ENCODE data around the gene SORL1-AS1.

SORL1-AS1 gene

DNA sequence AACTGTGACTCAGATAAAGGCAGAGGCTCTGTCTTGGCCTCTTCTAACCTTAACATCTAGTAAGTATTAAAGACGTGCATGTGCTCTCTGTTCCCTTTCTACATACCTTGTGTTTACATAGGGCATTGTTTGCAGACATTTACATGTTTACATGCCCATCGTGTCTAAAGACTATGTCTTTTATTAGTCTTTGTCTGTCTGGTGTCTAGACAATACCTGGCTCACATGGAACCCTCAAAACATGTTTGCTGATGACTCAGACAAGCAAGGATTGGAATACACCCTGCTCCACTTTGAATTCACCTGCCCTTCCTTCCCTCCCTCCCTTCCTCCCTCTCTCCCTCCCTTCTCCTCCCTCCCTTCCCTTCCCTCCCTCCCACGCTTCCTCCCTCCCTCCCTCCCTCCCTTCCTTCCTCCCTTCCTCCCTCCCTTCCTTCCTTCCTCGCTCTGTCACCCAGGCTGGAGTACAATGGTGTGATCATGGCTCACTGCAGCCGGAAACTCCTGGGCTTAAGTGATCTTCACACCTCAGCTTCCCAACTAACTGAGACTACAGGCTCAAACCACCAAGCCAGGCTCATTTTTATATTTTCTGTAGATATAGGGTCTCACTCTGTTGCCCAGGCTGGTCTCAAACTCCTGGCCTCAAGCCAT is 23.7 kb upstream of the SORL1-AS1 start:
- no peak for DNase-seq (ENCODE audit: low spot score)

DNA sequence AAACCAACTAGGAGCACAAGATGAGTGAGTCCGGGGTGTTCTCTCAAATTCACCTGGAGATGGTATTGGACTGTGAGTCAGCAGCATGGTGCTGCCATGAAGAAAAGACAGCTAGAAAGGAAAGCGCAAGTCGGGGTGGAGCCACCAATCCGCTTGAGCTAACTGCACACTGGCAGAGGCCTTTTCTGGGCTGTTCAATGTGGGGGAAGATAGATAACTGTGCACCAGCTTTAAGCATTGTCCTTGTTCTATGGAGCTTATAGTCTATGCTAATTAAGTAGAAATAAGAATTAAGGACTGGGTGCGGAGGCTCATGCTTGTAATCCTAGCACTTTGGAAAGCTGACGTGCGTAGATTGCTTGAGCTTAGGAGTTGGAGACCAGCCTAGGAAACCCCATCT is 21.9 kb upstream of the SORL1-AS1 start:
- DNase-seq (ENCODE audit: low spot score) = no peak

DNA sequence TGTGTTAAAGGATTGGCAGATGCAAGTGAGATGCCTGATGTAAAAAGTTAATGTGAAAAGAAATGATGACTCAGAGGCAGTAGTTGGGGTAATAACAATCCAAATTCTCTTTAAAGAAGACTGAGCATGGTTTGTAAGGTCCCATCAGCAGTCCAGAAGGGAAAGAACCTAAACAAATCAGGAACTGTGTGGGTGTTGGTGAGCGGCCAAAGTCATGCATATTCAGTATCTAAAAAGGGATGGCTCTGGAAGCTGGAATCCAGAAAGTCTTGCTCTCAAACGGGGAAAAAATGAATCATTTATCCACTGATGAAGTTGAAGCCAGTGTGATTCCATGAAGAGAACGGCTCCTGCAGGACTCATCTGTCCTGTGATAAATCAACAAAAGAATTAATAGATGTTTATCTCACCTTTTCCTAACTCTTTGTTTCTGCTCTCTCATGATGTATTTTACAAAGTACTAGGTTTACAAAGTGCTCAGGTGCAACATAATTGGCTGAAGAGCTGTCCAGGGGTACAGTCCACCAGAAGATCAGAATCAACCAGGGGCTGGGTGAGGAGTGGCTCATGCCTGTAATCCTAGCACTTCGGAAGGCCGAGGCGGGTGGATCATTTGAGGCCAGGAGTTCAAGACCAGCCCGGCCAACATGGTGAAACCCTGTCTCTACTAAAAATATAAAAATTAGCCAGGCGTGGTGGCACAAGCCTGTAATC is 20.5 kb upstream of the SORL1-AS1 start:
- no peak for DNase-seq (ENCODE audit: low spot score)

DNA sequence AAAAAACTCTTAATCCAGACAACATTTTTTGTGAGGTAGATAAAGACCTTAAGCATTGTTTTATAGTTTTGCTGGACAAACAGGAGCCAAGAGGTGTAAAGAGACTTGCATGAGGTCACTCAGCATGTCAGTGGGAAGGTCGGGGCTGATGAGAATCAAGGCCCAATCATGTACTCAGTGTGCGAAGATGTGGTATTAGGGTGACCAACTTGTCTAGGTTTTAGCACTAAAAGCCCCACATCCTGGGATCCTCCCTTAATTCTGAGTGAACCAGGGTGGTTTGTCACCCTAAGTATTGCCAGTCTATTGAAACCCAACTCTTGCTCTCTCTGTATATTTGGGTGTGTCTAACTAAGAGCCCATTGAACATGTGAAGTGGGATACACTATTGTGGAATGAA is 19.5 kb upstream of the SORL1-AS1 start:
- DNase-seq (ENCODE audit: low spot score) = no peak

GRCh38 chr11:121471167-121471566 is 18.4 kb upstream of the SORL1-AS1 start:
- no peak for DNase-seq (ENCODE audit: low spot score)

DNA sequence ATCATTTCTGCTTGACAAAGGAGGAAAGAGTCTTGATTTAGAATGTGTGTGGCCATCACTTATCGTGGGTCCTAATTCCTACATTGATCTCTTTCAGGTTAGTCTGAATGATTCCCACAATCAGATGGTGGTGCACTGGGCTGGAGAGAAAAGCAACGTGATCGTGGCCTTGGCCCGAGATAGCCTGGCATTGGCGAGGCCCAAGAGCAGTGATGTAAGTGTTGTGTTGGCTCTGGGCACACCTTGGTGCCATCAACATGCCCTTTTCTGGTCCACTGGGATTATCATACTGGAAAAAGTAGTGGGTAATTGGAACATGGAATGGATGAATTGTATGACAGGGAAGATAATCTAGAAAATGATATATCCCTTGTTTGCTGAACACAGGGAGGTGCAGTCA is 17.1 kb upstream of the SORL1-AS1 start:
- DNase-seq (ENCODE audit: low spot score) = no peak

DNA sequence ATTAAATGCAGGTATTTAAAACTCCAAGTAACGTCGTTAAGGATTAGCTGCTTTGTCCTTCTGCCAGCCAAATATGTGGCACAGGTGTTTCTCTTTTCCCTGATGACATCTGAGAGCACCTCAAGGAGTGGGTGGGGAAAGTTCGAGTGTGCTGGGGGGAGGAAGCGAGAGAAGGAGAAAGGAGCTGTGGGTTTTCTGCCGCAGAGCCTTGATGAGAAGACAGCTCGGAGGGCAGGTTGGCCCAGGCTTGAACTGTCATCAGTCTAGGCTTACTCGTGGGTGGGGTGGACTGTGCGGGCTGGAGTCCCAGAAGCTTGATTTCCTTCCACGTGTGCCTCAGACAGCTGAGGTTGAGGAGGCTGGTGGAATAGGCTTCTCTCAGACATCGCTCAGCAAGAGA is 15.2 kb upstream of the SORL1-AS1 start:
- no peak for DNase-seq (ENCODE audit: low spot score)

DNA sequence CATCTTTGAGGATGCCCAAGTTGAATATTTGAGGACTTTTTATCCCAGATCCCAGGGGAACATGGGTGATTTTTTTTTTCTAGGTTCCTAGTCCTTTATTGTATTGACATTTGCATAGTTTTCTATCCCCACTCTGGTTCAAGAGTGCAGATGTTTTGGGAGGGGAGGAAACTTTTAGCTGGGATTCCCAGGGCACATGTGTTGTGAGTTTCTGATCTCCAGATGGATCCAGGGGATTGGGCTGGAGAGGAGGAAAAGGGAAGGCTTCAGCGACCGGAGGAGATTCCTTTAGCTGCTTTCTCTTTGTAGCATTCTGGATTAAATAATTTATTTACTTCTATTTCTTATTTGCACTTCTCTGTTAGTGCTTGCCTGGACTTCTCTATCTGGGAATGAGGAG is 14.7 kb upstream of the SORL1-AS1 start:
- DNase-seq (ENCODE audit: low spot score) = no peak

GRCh38 chr11:121466063-121466794 is 13.5 kb upstream of the SORL1-AS1 start:
- no peak for DNase-seq (ENCODE audit: low spot score)

DNA sequence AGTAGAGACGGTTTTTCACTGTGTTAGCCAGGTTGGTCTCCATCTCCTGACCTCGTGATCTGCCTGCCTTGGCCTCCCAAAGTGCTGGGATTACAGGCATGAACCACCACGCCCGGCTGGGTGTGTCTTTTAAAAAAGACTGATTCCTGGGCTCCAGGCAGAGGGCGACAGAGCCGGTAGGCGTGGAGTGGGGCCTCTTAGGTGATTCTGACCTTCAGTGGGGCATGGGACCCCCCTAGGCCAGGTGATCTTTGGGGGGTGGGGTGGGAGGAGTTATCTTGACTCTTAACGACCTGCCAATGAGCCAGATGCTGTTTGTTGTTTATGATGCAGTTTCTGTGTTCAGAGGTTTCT is 12.9 kb upstream of the SORL1-AS1 start:
- no peak for DNase-seq (ENCODE audit: low spot score)

DNA sequence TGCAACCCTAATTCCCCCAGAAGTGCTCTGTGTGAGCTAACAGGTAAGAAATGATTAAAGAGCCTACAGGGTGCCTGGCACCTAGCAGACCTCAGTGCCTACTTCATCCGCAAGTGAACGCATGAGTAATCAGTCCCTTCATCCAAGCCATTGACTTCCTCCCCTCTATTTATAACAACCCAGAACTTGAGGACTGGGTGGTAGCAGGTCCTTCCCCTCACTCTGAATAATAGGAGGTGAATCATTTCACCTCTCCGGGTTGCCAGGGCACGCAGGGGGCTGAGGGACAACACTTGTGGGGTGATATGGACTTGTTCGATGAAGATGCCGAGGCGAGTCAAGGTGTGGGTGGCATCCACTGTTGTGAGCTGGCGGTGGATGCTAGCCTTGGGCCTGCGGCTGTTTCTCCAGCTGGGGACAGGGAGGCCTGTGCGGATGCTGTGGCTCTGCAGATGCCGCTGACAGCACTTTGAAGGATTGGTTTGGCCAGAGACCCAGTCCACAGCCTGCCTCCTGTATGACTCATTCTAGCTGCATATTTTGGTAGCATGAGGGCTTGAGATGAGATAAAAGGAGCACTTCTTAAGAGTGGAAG is 11.7 kb upstream of the SORL1-AS1 start:
- DNase-seq (ENCODE audit: low spot score) = no peak

DNA sequence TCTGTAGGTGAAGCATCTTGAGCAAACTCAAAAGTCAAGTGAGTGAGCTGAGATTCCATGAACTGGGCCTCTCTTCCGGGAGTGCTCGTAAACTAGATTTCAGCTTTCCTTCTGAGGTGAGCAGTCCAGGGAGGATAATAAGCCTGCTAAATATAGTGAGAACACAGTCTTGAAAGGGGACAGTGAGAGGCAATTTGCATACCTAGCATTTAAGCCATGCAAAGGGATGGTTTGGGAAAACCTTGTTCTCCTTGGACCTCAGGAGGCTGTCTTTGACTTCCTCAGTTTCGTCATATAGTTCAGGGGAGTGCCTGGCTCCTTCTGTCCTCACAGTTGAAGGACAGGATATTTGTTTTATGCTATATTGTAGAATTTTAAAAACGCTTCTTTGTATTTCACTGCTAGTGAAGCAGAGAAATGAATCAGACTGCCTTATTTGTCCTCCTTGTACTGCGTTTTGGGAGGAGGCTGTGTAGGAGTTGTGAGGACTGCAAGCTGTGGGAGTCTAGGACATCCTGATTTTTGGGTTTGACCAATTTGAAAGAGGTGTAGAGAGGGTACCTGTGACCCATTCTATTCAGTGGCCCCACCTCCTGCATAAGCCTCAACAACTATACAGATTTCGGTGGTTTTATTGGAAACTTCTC is 11.0 kb upstream of the SORL1-AS1 start:
- no peak for DNase-seq (ENCODE audit: low spot score)

DNA sequence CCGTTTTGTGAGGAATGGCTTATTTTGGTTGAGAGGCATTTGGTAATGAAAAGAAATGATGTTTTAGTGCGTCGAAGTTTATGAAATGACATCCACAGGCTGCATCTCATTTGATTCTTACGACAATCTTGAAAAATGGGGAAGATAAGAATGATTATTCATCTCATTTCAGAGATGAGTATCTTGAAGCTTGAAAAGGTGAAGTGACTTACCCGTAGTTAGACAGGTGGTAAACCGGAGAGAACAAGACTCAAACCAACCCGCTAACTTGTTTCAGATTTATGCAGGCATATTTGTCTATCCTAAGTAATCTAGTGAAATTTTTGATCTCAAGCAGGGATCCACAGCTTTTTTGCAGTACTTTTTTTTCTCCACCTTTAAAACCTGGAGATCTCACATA is 9.1 kb upstream of the SORL1-AS1 start:
- no peak for DNase-seq (ENCODE audit: low spot score)

DNA sequence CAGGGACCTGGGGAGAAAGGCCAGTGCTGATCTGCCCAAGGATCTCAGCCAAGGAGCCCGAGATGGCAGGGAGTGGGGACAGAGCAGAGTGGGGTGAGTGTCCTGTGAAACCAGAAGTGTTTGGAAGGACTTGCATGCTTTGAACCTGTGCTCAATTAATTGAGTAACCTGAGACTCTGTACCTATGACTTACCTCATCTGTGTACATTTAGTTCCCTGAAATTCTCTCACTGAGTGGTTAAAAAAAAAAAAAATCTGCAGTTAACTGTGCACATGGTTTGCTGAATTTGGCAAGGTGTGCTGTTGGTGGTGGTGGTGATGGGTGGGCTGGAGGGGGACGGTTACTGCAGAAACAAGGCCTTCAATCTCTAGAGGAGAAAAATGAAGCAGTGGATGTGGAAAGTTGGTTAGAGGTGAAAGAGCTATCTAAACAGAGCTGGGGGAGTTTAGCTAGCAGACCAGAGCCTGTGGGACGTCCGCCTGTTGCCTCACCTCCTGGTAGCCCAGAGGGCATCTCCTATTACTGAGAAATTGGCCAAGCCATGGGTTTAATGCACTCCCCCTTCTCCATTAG is 8.3 kb upstream of the SORL1-AS1 start:
- no peak for DNase-seq (ENCODE audit: low spot score)

GRCh38 chr11:121459413-121460017 is 6.7 kb upstream of the SORL1-AS1 start:
- no peak for DNase-seq (ENCODE audit: low spot score)

GRCh38 chr11:121458551-121458950 is 5.8 kb upstream of the SORL1-AS1 start:
- no peak for DNase-seq (ENCODE audit: low spot score)

GRCh38 chr11:121456816-121457431 is 4.2 kb upstream of the SORL1-AS1 start:
- DNase-seq (ENCODE audit: low spot score) = no peak

DNA sequence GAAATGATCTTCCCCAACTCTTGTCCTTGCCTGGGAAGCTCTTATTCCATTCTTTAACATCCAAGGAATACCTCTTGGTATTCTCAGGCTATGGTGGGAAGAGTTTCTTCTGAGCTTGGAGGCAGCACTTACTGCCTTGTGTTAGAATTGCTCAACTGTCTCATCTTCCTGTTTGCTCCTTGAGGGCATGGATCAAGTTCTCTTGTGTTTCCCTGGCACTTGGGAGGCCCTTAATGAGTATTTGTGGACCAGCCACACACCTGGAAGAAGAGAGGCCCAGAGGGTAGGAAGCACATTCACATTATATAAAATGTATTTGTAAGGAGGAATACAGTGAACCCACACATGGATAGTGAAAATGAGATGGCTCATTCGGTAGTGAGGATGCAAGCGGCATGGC is 3.4 kb upstream of the SORL1-AS1 start:
- DNase-seq (ENCODE audit: low spot score) = no peak

DNA sequence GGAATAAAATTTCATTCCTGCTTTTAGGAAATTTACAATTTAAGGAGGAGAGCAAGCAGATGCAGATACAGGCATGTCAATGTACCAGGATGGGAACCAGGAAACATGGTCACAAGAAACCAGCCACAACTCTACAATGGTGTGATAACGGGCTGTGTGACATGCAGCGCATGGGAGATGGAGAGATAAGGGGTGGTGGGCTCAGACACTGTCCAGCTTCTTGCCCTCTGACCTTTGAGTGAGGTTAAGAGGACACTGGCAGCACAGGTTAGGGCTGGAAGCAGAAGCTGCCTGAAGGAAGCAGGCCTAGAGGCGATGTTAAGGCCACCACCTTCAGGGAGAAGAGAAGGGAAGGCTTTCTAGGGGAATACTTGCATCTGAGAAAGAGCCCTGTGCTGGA is 2.3 kb upstream of the SORL1-AS1 start:
- DNase-seq (ENCODE audit: low spot score) = no peak

DNA sequence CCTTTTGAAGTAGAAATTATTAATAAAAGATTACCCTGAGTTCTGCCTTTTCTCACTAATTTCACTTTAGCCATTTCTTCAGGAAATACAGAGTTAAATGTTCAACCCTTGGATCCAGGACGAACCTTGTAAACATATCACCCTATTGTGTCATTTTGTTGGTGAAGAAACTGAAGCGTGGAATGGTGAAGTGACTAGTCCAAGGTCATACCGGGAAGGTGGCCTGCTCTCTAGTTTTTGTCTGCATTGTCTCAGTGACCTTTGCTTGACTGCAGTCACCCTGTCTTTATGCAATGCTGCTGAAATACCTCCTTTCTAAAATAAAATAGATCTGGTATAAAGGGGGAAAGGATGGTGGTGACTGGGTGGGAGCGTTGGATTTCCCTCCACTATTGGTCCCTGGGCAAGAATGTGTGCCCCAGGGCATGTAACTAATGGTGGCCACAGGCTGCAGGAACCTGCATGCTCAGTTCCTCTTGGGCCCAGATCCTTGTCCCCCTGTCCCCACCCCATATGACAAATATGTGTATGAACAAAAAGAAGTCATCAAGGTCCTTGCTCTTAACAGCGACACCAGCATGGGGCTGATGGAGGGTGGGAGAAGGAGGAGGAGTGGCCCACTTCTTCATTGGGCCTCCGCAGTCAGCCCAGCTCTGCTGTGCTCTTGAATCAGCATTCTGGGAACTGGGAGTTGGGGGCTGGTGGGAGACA is 977 bp upstream of the SORL1-AS1 start:
- no peak for DNase-seq (ENCODE audit: low spot score)
